HG03196 (cell line): ENCODE measurements around the gene RCC2.
"Not testable (repeated sequence)": the region's sequence is repeated elsewhere in the genome, so short reads cannot be mapped to it uniquely, and the experiment has no call there.

ENCODE experiments used
- ATAC-seq: cut with Tn5 transposase; IDR thresholded peaks from one replicate; pipeline ENCODE4 v1.9.1; 2021; ENCODE audit not compliant: unreplicated experiment

Gene RCC2

GRCh38 chr1:17422461-17422860, 17.0 kb downstream of the RCC2 start:
- ATAC-seq = no peak

GRCh38 chr1:17420391-17420918, 19.0 kb downstream of the RCC2 start:
- ATAC-seq = no peak

- ATAC-seq = no peak
Measured at GRCh38 chr1:17419626-17420328, 19.7 kb downstream of the RCC2 start.

GRCh38 chr1:17416389-17416788, 23.1 kb downstream of the RCC2 start:
- no peak for ATAC-seq

- ATAC-seq = no peak
Measured at GRCh38 chr1:17414022-17414421, 25.5 kb downstream of the RCC2 start.

GRCh38 chr1:17412093-17412870, 27.2 kb downstream of the RCC2 start:
- ATAC-seq = no peak

GRCh38 chr1:17409391-17409811, 30.1 kb downstream of the RCC2 start:
- no peak for ATAC-seq

- ATAC-seq = not testable (repeated sequence)
Measured at GRCh38 chr1:17407786-17408514, 31.5 kb downstream of the RCC2 start.

- ATAC-seq = not testable (repeated sequence)
Measured at GRCh38 chr1:17406760-17407475, 32.6 kb downstream of the RCC2 start.

- ATAC-seq = no peak
Measured at GRCh38 chr1:17405898-17406759, 33.3 kb downstream of the RCC2 start.

GRCh38 chr1:17404820-17405219, 34.7 kb downstream of the RCC2 start:
- ATAC-seq = no peak

- ATAC-seq = no peak
Measured at GRCh38 chr1:17404034-17404684, 35.3 kb downstream of the RCC2 start.

- no peak for ATAC-seq
Measured at GRCh38 chr1:17403081-17403480, 36.4 kb downstream of the RCC2 start.

GRCh38 chr1:17401841-17402240, 37.6 kb downstream of the RCC2 start:
- ATAC-seq = no peak

GRCh38 chr1:17400725-17401341, 38.6 kb downstream of the RCC2 start:
- ATAC-seq = no peak

GRCh38 chr1:17397910-17398695, 41.4 kb downstream of the RCC2 start:
- ATAC-seq = no peak

- ATAC-seq = no peak
Measured at GRCh38 chr1:17393230-17393629, 46.2 kb downstream of the RCC2 start.

GRCh38 chr1:17392199-17392740, 47.2 kb downstream of the RCC2 start:
- no peak for ATAC-seq
